ENCODE measurements around the gene FAM107A.

DNA sequence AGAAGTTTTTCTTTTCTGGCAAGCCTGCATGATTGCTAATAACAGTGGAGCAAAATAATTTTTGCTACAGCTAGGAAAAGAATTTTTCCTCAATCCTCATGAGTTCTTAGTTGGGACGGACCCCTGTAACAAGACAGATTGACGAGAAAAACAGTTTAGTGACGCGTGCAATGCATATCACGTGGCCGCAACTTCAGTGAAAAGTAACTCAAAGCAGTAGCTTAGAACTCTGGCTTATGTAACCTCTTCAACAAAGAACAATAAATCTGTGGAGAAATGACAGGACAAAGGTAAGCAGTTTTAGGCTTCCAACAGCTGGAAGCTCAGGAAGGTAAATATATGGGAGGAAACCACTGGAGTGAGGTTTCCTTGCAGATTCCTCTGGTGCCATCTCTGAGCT lies 19.7 kb downstream of the FAM107A start:
- TF ChIP-seq CTCF (IDR thresholded peaks at IDR 0.05): no peak
- TF ChIP-seq POLR2A (IDR thresholded peaks at IDR 0.05): no peak
